ENCODE data around the gene FCN2.
"Not testable (repeated sequence)": the region's sequence is repeated elsewhere in the genome, so short reads cannot be mapped to it uniquely, and the experiment has no call there.

FCN2 gene

GRCh38 chr9:134847752-134848432 is 32.7 kb upstream of the FCN2 start:
- DNase-seq = no peak

GRCh38 chr9:134848504-134848903 is 32.1 kb upstream of the FCN2 start:
- no peak for DNase-seq

GRCh38 chr9:134850611-134851010 is 30.0 kb upstream of the FCN2 start:
- DNase-seq = no peak

GRCh38 chr9:134851020-134851419 is 29.6 kb upstream of the FCN2 start:
- DNase-seq = no peak

- DNase-seq = no peak
These were observed 27.5 kb upstream of the FCN2 start for GRCh38 chr9:134852906-134853654.

- DNase-seq = no peak
These were observed 26.7 kb upstream of the FCN2 start for GRCh38 chr9:134853893-134854292.

GRCh38 chr9:134854541-134854981 is 26.0 kb upstream of the FCN2 start:
- DNase-seq = no peak

- DNase-seq = no peak
These were observed 25.2 kb upstream of the FCN2 start for GRCh38 chr9:134855231-134855899.

- no peak for DNase-seq
These were observed 24.7 kb upstream of the FCN2 start for GRCh38 chr9:134855900-134856377.

- not testable (repeated sequence) for DNase-seq
These were observed 23.2 kb upstream of the FCN2 start for GRCh38 chr9:134857451-134857850.

- no peak for DNase-seq
These were observed 22.4 kb upstream of the FCN2 start for GRCh38 chr9:134858051-134858841.

GRCh38 chr9:134860510-134860909 is 20.1 kb upstream of the FCN2 start:
- no peak for DNase-seq

GRCh38 chr9:134861595-134862334 is 18.8 kb upstream of the FCN2 start:
- no peak for DNase-seq

- no peak for DNase-seq
These were observed 17.2 kb upstream of the FCN2 start for GRCh38 chr9:134863306-134863902.

GRCh38 chr9:134863941-134864820 is 16.4 kb upstream of the FCN2 start:
- no peak for DNase-seq

- DNase-seq = no peak
These were observed 15.8 kb upstream of the FCN2 start for GRCh38 chr9:134864821-134865190.

GRCh38 chr9:134867917-134868750 is 12.5 kb upstream of the FCN2 start:
- no peak for DNase-seq

- DNase-seq = no peak
These were observed 11.7 kb upstream of the FCN2 start for GRCh38 chr9:134868751-134869553.
